Fibroblast of skin of left quadriceps (primary cell): ENCODE measurements around the gene GALR3.

ENCODE experiments used
- DNase-seq, 2 experiments: peaks; one replicate each; pipeline ENCODE4 v3.0.0-alpha.2; 2013; ENCODE audit warnings: low read depth in 2 of 2

The GALR3 gene

GRCh38 chr22:37865510-37865909 is 42.3 kb downstream of the GALR3 start:
- no peak for DNase-seq

- no peak for DNase-seq
Measured at GRCh38 chr22:37870273-37870672, 47.1 kb downstream of the GALR3 start.
